GM21381 (cell line): ENCODE results near the gene MRNIP.
A peak's percentile ranks its signal among the peaks of the same experiment; 100 is the strongest.

ENCODE experiments used
- ATAC-seq: cut with Tn5 transposase; IDR thresholded peaks from one replicate; pipeline ENCODE4 v1.9.1; 2021; ENCODE audit warnings: mild to moderate bottlenecking, moderate library complexity; ENCODE audit not compliant: unreplicated experiment

MRNIP gene

GRCh38 chr5:179822444-179822990 is 36.1 kb downstream of the MRNIP start:
- no peak for ATAC-seq

- ATAC-seq, result no peak
Measured at GRCh38 chr5:179822059-179822432, 36.6 kb downstream of the MRNIP start.

GRCh38 chr5:179821298-179822058 is 37.1 kb downstream of the MRNIP start:
- peak; percentile 43 for ATAC-seq

GRCh38 chr5:179820483-179821297 is 37.9 kb downstream of the MRNIP start, which contains the start of gene SQSTM1:
Gene SQSTM1 (plus strand): TSS chr5:179820905. CDS start chr5:179820937, 32 bp downstream.
- ATAC-seq, result peak; percentile 38

- ATAC-seq, result no peak
Measured at GRCh38 chr5:179820127-179820482, 38.5 kb downstream of the MRNIP start.

- peak; percentile 16 for ATAC-seq
Measured at GRCh38 chr5:179819296-179820126, 39.1 kb downstream of the MRNIP start.

- peak; percentile 53 for ATAC-seq
Measured at GRCh38 chr5:179818746-179819295, 39.8 kb downstream of the MRNIP start.

- no peak for ATAC-seq
Measured at GRCh38 chr5:179817890-179818745, 40.5 kb downstream of the MRNIP start.

- ATAC-seq, result no peak
Measured at GRCh38 chr5:179817470-179817840, 41.2 kb downstream of the MRNIP start.

- no peak for ATAC-seq
Measured at GRCh38 chr5:179816796-179817469, 41.7 kb downstream of the MRNIP start.

GRCh38 chr5:179816401-179816795 is 42.2 kb downstream of the MRNIP start:
- no peak for ATAC-seq

GRCh38 chr5:179815491-179816249 is 42.9 kb downstream of the MRNIP start:
- no peak for ATAC-seq

- no peak for ATAC-seq
Measured at GRCh38 chr5:179814090-179814489, 44.5 kb downstream of the MRNIP start.

GRCh38 chr5:179812997-179813607 is 45.5 kb downstream of the MRNIP start:
- no peak for ATAC-seq

- ATAC-seq, result no peak
Measured at GRCh38 chr5:179812135-179812825, 46.3 kb downstream of the MRNIP start.

- ATAC-seq, result peak; percentile 71
Measured at GRCh38 chr5:179806250-179807048, 52.2 kb downstream of the MRNIP start, which contains the start of gene MGAT4B. Gene MGAT4B (minus strand): TSS chr5:179806866. CDS start chr5:179806583, 283 bp downstream.
